Measurements from ENCODE around the gene CCNB2. TPM values are rescaled to one million over a fixed set of nuclear protein-coding genes. Genes with fewer than 3 reads are reported as not detected.

Gene CCNB2
- total and polyA plus RNA-seq, 2 donors (not counting 3 experiments of a cell fraction or from before 2014, with no cell fraction given), result 55.9 to 65.2 TPM

- H3K36me3 ChIP-seq (ENCODE audit: control insufficient read depth in 2 of 2, extremely low read depth in 1 of 2, insufficient read depth in 2 of 2, low read length in 2 of 2), result peaks cover 4 to 24% of the 10 kb centered on the region in 2 experiments
- TF ChIP-seq GATA2 (IDR thresholded peaks at IDR 0.05; ENCODE audit: insufficient read depth, insufficient read length, low read depth, low read length) (no peak), FOS (IDR thresholded peaks at IDR 0.05; ENCODE audit: borderline replicate concordance, insufficient read depth, low read length) (no peak), POLR2A (IDR thresholded peaks at IDR 0.05; ENCODE audit: low read depth, low read length) (no peak), EZH2 (IDR thresholded peaks at IDR 0.05; ENCODE audit: borderline replicate concordance, low read depth, low read length, severe bottlenecking) (no peak), POLR2AphosphoS5 (IDR thresholded peaks at IDR 0.05; ENCODE audit: insufficient read depth, low read depth, low read length) (no peak)
- TF ChIP-seq, protein P1, sequence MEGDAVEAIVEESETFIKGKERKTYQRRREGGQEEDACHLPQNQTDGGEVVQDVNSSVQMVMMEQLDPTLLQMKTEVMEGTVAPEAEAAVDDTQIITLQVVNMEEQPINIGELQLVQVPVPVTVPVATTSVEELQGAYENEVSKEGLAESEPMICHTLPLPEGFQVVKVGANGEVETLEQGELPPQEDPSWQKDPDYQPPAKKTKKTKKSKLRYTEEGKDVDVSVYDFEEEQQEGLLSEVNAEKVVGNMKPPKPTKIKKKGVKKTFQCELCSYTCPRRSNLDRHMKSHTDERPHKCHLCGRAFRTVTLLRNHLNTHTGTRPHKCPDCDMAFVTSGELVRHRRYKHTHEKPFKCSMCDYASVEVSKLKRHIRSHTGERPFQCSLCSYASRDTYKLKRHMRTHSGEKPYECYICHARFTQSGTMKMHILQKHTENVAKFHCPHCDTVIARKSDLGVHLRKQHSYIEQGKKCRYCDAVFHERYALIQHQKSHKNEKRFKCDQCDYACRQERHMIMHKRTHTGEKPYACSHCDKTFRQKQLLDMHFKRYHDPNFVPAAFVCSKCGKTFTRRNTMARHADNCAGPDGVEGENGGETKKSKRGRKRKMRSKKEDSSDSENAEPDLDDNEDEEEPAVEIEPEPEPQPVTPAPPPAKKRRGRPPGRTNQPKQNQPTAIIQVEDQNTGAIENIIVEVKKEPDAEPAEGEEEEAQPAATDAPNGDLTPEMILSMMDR (IDR thresholded peaks at IDR 0.05; ENCODE audit: extremely low read depth in 1 of 2, insufficient read depth in 1 of 2, low read depth in 1 of 2, low read length in 2 of 2), result no peak
- no peak overlapping the region for H3K4me3 ChIP-seq (replicated peaks in 1 of 3; ENCODE audit: insufficient read depth in 1 of 3, low read depth in 1 of 3, low read length in 3 of 3)
- no peaks in the 10 kb centered on the region for H3K27me3 ChIP-seq (ENCODE audit: control insufficient read depth in 2 of 2, insufficient read depth in 2 of 2, low read length in 2 of 2)
- H3K79me2 ChIP-seq (ENCODE audit: control insufficient read depth, insufficient read depth, low read length), result no peaks in the 10 kb centered on the region
- H4K20me1 ChIP-seq (replicated peaks; ENCODE audit: control insufficient read depth, extremely low read depth, insufficient read depth, low read length), result no peaks in the 10 kb centered on the region
- no peak overlapping the region for H3K9ac ChIP-seq (replicated peaks; ENCODE audit: extremely low read depth, insufficient read depth, low read length)
- BruUV-seq (replicated peaks), result no TSS peak
- intact Hi-C loops (cut with micrococcal nuclease), result no loop called here
- no peaks in the 10 kb centered on the region for H3K9me3 ChIP-seq (replicated peaks; ENCODE audit: control insufficient read depth, insufficient read depth, low read length)
- no peak for DNase-seq (ENCODE audit: low read depth, low spot score)
- CTCF ChIA-PET, result no interaction called here
- POLR2A ChIA-PET, result no interaction called here
- FAIRE-seq, result no peak
- H3K9me1 ChIP-seq (replicated peaks; ENCODE audit: control insufficient read depth, extremely low read depth, insufficient read depth, low read length), result no peaks in the 10 kb centered on the region
- H2AFZ ChIP-seq (ENCODE audit: low read depth, low read length), result no peak overlapping the region
- H3K4me2 ChIP-seq (ENCODE audit: insufficient read depth, low read length), result no peak overlapping the region
- dilution Hi-C loops (cut with MboI; ENCODE audit: extremely low pct_ligation_motif_present, low sequenced_read_pairs), result no loop called here
- H3K4me1 ChIP-seq (ENCODE audit: control insufficient read depth, extremely low read depth, insufficient read depth, low read length), result no peaks in the 10 kb centered on the region
- H3K27ac ChIP-seq (ENCODE audit: insufficient read depth, low read depth, low read length), result no peak overlapping the region
These were observed 43.3 kb downstream of the CCNB2 start for GRCh38 chr15:59148153-59148833.

All from endothelial cell of umbilical vein (primary cell).